Measurements from ENCODE around the gene ZNF609.
"Not testable (repeated sequence)": the region's sequence is repeated elsewhere in the genome, so short reads cannot be mapped to it uniquely, and the experiment has no call there.

ZNF609 gene

DNA sequence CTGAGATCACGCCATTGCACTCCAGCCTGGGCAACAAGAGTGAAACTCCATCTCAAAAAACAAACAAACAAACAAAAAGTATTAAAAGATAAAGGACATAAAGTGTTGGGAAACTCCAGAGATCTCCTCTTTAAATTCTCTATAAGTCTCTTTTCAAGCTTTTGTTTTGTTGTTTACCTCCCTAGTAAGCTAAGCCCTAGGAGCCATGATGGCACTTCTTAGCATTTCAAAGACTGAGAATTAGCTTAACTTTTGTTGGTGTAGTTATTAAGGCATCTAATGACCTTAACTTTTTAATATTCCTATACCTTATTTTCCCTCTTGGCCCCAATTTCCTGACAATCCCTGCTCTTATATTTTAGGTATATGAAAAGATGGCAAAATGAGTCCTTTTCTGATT lies 157.3 kb downstream of the ZNF609 start:
- no peak for DNase-seq (ENCODE audit: extremely low read depth in 1 of 2, low read depth in 1 of 2)

DNA sequence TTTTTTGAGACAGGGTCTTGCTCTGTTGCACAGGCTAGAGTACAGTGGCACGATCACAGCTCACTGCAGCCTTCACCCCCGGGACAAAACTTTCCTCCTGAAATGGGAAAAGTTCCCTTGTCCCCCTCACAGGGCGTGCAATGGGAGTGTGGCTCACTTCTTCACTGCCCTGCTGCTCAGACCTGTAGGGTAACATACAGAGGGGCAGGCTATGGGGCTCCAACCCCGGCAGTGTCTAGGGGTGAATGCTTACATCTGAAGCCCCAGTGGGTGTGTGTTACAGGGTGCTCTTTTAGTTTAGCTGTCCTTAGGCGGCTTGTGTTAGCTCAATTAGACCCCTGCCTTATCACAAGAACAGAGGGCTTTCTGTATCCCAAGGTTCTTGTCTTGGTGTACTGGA lies 157.8 kb downstream of the ZNF609 start:
- DNase-seq (ENCODE audit: extremely low read depth in 1 of 2, low read depth in 1 of 2) = no peak

DNA sequence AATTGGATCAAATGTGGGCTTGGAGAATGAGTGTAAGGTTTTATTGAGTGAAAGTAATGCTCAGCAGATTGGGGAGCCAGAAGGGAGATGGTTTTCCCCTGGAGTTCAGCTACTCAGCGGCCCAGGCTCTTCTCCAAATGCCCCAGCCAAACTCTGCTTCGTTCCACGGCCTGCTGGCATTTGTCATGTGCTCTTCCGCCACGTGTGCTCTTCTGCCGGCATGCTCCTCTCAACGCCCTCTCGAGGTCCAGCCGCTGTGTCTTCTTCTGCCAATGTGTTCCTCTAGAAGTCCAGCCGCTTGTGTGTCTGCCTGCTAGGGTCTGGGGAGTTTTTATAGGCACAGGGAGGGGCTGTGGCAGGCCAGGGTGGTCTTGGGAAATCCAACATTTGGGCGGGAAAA lies 158.2 kb downstream of the ZNF609 start:
- DNase-seq (ENCODE audit: extremely low read depth in 1 of 2, low read depth in 1 of 2) = no peak

DNA sequence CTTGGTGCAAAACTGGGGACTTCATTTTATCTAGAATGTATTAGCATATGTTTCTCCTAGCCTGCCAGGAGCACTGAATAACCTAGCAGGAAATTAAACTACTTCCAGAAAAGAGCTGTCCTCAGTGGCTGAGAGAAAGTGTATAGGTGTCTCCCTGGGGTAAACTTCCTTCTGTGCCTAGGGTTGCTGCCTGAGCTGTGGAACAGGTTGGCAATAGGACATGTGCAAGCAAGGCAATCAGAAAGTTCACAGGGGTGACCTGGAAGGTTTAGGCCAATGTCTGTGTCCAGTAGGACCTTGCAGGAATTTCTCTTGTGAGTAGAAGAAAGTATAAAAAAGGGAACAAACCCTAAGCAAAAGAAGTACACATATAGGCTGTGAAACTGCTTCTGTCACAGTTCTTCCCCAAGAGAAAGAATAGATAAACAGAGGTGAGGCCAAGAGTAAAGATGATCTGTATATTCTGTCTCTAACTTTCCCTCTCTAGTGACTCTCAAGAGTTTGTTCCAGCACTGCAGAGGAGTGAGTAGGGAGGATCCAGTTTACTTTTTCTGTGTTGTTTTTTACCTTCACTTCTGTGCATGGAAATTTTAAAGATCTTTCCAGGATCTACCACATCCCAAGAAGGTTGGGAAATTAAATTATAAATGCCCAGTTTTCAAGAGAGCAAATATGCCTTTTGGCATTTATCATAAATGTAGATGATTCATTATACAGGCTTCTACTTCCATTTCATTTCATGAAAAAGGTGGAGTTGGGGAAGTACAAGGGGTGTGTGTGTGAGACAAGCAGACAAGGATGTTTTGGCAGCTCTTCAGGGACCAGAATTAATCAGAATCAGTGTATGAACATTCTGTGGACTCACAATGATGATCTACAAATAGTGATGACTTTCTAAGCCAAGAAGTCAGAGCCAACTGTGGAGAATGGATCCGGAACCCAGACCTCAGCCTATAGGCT lies 159.8 kb downstream of the ZNF609 start:
- no peak for DNase-seq (ENCODE audit: extremely low read depth in 1 of 2, low read depth in 1 of 2)

DNA sequence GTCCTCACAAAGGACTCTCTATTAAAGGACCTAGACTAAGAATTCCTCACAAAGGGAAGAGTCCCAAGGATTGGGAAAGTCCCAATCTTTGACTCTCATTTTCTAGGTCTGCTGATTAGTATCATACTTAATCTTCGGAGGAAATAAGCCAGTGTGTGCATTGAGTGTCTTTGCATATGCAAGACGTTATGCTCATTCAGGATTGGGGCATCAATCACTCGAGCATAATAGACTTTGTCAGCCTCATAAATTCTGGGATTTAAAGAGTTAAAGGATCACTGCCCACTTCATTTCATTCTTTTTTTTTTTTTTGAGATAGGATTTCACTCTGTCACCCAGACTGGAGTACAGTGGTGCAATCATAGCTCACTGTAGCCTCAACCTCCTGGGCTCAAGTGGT lies 160.7 kb downstream of the ZNF609 start:
- DNase-seq (ENCODE audit: extremely low read depth in 1 of 2, low read depth in 1 of 2) = no peak

DNA sequence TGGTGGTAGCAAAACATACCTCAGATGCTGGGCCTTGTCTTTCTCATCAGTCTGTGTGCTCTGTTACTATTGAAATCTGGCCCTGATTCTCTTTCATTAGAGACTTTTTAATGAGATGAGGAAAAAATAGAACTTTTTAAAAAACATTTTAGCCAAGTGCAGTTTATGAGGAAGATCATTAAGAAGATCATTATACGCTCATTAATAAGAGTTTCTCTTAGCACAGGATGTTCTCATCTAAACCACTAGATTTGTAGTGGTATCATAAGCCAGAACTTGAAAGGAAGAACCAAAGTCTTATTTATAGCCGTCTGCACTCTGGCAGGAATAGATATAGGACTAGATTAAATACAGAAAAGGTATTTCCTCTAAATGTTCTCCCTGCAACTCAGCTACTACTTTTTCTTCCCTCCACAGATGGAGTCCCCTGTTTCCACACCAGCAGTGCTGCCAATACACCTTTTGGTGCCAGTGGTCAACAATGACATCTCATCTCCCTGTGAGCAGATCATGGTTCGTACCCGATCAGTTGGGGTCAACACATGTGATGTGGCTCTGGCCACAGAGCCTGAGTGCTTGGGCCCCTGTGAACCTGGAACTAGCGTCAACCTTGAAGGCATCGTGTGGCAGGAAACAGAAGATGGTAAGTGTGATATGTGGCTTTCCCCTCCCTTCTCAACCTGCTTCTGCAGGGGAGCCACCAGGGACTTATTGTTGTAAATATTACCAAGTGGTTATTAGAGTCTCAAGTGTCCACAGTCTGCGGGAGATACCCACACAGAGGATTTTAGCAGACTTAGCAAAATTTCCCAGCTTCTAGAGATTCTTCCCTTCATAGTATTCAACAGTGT lies 162.3 kb downstream of the ZNF609 start:
- DNase-seq (ENCODE audit: extremely low read depth in 1 of 2, low read depth in 1 of 2) = peak; percentile 6 to 34

DNA sequence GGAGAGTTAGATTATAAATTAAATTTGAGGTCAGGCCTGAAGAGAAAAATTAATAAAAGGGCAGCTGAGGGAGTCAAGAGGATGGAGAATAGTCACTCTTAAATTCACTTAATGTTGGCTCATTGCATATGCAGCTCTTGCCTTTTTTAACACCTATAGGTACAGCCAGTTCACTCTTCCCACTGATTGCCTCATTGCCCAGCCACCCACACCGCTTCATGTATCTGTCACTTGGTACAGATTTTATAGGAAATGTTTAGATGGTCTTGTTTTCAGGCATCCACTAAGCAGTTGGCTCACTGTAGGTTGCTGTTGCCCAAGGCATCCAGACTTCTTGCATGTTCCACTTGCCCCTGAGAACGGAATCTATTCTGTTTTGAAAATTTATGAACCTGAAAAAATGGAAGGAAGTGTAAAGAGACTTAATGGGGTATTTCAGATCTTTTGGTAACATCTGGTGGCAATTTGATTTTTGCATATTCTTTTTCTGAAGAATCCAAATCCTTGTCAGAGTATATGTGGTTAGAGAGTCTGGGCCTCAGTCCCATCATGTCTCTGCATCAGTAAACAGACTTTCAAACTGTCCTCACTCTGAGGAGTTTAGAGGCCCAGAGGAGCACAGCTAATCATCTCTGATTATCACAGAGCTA lies 163.1 kb downstream of the ZNF609 start:
- no peak for DNase-seq (ENCODE audit: extremely low read depth in 1 of 2, low read depth in 1 of 2)

DNA sequence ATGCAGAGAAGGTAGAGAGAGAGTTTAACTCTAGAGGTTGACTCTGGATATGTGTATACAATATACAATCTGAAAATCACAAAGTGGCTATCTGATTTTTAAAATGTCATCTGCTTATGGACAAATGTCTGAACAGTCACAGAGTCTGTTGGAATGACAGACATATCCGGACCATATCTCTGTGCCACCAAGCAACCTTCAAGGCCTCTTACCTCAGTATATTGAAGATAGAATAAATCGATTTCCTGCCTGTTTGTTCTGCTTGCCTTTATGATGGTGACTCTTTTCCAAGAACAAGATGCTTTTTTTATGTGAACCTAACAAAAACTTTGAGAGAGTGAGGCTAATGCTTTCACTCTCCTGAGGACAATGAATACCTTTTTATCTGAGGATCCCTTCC lies 163.9 kb downstream of the ZNF609 start:
- DNase-seq (ENCODE audit: extremely low read depth in 1 of 2, low read depth in 1 of 2) = no peak

DNA sequence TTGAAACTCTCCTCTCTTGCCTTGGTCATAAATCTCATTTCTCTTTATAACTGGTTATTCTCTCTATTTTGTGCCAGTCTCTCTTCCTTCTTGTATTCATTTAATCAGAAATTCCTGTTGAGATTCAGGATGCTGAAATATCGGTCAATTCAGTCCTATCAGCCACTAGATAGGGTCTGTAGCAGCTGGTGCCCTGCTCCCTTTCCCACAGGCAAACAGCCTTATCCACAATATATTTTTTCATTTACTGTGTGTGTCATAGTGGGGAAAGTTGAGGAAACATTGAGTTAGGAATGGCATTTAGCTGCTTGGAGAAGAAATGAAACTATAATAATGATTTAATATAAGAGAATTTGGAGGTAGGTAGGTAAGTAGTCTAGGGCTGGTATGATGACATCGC lies 168.7 kb downstream of the ZNF609 start:
- no peak for DNase-seq (ENCODE audit: extremely low read depth in 1 of 2, low read depth in 1 of 2)

DNA sequence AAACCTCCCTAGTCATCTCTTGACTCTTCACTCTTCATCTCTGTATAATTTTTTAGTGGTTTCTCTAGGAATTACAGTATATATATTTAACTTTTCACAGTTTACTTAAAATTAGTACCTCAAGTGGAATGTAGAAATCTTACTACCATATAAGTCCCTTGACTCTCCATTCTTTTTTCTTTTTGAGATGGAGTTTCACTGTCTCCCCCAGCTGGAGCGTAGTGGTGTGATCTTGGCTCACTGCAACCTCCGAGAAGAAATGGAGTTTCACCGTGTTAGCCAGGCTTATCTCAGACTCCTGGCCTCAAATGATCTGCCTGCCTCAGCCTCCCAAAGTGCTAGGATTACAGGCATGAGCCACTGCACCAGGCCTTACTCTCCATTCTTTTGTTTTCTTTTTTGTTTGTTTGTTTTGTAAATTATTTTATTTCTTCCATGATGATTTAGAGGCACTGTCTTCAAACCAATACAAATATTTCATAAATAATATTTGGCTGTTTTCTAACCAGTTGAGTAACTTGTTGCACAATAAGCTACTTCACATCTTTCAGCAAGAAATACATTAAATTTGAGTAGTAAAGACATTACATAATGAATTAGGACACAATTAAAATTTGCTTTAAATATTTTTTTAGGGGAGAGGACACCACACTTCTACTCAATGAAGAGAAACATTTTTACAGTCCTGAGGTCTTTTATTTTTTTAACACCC lies 170.2 kb downstream of the ZNF609 start:
- no peak for DNase-seq (ENCODE audit: extremely low read depth in 1 of 2, low read depth in 1 of 2)

DNA sequence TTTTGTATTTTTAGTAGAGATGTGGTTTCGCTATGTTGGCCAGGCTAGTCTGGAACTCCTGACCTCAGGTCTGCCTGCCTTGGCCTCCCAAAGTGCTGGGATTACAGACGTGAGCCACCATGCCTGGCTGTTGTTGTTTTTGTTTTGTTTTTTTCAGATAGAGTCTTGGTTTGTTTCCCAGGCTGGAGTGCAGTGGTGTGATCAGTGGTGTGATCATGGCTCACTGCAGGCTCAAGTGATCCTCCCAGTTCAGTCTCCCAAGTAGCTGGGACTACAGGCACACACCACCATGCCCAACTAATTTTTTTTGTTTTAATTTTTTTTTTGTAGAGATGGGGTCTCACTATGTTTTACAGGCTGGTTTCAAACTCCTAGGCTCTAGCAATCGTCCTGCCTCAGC lies 172.3 kb downstream of the ZNF609 start:
- not testable (repeated sequence) for DNase-seq (ENCODE audit: extremely low read depth in 1 of 2, low read depth in 1 of 2)

DNA sequence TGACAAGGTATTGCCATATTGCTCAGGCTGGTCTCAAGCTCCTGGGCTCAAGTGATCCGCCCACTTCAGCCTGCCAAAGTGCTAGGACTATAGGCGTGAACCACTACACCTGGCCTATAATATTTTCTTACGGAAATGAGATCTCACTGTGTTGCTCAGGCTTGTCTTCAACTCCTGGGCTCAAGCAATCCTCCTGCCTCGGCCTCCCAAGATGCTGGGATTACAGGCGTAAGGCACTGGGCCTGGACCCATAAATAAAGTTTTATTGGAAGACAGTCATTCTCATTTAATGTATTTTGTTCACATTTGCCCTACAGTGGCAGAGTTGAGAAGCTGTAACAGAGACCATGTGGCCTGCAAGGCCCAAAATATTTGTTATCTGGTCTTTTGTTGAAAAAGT lies 173.0 kb downstream of the ZNF609 start:
- DNase-seq (ENCODE audit: extremely low read depth in 1 of 2, low read depth in 1 of 2) = no peak

DNA sequence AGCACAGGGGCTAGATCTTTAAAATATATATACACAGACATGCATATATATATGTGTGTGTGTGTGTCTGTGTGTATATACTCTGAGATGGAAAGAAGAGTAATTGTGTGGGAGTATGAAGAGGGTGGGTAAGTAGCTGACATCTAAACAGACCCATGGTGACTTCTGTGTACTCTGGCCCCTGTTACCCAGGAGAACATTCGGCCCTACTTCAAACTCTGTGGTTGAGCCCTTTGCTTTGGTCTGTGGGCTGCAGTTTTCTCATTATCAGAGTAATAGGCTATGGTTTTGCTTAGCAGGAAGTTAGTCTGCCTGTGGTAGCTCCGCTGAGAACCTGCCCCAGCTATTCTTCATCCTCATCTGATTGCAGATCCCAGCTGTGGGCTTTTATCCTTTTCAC lies 173.6 kb downstream of the ZNF609 start:
- no peak for DNase-seq (ENCODE audit: extremely low read depth in 1 of 2, low read depth in 1 of 2)

DNA sequence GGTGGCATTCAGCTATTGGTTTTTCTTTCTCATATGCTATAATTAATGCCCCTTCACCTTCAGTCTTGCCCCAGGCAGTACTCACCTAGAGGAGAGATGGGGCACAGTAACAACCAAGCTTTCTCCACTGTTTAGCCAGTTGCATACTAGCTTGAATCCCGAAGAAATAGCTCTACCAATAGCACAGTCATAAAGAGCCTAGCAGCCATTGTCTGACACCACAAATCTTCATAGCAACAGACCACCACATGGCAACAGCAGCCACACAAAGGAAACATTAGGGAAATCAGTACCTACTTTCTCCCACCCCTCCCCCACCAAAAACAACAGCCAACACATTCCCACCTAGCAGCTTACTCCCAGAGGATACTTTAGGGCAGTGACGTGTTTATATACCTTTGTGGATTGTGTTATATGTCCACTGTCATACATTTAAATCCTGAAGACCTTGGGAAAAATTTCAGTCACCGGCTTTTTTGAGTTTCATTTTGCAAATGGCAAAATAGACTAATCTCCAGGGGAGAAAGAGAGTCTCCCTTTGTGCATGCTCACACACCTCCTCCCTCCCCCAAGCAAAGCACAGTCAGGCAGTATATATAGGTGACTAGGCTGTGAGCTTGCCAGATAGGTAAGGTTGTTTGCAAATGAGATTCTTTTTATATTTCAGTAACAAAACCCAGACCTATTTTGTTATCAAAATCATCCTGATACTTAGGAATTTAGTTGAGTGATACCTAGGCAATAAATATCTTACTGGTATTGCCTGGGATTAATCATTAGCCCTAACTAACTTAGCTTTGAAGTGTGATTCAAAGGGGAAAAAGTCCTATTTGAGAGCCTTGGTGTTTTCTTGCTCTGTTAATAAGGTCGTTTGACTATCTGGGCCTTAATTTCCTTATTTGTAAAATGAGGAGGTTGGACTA lies 174.5 kb downstream of the ZNF609 start:
- no peak for DNase-seq (ENCODE audit: extremely low read depth in 1 of 2, low read depth in 1 of 2)

DNA sequence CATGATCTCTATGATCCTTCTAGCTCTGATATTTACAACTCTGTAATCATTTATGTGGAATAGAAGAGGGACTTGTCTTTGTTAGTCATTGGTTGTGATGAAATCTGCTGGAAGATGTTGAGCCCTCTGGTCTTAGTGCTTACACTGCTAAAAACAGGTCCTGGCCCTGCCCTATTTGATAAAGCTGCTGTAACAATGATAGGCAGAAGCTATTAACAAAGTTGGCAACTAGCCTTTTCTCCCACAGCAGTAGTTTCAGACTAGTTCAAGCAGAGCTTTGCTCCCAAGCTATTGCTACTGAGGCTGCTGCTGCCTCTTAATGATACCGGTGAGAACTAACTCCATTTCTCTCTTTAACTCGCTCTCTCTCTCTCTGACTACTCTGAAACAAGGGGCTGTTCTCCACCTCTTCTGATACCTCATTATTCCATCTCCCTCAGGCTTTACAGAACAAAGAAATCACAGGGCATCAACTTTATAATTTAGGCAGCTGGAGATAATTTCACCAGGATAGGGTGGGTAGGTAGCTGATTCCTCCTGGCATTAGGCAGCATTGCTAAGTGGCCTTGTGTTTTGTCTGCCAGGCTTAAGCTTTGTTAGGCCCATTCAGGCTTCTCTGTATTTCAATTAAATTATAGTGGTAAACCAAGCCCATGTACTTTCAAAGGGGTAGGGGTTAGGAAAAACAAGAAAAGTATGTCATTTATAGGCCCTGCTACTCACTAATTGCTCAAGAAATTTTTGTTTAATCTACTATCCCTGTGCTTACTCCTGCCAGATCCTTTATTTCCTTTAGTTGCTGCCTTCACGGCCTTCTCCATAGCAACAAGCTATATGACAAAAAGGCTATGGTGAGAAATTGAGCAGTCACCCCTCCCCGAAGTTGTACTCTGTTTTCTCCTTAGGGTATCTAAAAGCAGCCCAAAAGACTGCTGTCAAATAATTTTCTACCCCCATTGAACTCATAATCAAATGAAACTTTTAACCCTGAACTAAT lies 175.4 kb downstream of the ZNF609 start:
- no peak for DNase-seq (ENCODE audit: extremely low read depth in 1 of 2, low read depth in 1 of 2)

DNA sequence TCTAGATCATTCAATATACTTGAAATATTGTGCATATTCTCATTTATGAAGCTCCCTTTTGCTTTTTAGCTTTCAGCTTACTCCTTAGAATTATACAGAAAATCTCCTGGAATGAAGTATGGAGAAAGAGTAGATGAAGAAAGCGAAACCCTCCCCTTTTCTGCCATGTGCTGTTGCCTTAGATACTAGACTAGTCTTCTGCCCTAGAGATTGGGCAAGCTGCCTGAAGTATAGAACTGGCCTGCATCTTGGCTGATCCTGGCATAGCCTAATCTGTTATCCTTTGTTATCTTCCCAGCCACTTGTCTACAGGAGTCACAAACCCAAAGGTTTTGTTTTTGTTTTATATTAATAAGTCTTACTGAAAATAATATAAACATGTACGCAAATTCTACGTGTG lies 176.2 kb downstream of the ZNF609 start:
- no peak for DNase-seq (ENCODE audit: extremely low read depth in 1 of 2, low read depth in 1 of 2)

DNA sequence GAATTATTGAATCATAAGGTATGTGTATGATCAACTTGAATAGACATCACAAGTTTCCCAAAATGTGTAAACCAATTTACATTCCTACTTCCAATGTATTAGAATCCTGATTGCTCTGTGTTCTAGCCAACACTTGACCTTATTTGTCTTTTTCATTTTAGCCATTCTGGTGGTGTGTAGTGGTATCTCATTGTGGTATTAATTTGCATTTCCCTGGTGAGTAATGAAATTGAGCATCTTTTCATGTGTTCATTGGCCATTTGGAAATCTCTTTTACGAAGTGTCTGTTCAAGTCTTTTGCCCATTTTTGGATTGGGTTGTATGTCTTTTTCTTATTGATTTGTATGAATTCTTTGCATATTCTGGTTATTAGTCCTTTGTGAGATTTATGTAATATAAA lies 177.0 kb downstream of the ZNF609 start:
- no peak for DNase-seq (ENCODE audit: extremely low read depth in 1 of 2, low read depth in 1 of 2)

DNA sequence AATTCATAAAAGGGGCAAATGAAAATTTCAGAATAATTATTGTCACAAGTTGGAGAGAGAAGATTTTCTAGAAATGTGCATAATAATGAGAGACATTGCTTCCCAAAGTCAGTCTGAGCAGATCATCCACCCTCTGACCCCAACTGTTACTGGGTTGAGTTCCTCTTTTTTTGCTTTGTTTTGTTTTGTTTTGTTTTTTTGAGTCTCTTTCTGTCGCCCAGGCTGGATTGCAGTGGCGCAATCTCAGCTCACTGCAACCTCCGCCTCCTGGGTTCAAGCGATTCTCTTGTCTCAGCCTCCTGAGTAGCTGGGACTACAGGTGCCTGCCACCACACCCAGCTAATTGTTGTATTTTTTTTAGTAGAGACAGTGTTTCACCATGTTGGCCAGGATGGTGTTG lies 179.4 kb downstream of the ZNF609 start:
- not testable (repeated sequence) for DNase-seq (ENCODE audit: extremely low read depth in 1 of 2, low read depth in 1 of 2)
